HG03520 (cell line): ENCODE results near the gene CADPS2.

Experiments
- ATAC-seq: cut with Tn5 transposase; IDR thresholded peaks from one replicate; pipeline ENCODE4 v1.9.1; 2021; ENCODE audit warnings: mild to moderate bottlenecking, moderate library complexity; ENCODE audit not compliant: unreplicated experiment

Gene CADPS2

DNA sequence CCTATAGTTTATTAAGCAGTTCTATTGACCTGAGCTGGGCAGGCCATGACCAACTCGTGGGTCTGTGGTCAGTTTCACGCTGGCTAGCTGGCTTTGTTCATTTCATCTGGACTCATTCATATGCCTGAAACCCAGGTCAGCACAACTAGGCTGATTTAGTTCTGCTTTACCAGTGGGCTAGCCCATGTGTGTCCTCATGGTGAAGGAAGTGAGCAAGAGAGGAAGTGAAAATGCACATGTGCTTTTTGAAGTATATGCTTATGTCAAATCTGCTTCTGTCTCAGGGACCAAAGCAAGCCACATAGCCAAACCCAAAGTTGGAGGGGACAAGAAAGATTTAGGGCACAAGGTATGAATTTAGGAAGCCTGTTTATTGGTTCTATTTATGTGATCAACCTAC is 341.8 kb downstream of the CADPS2 start:
- peak; percentile 96 for ATAC-seq

DNA sequence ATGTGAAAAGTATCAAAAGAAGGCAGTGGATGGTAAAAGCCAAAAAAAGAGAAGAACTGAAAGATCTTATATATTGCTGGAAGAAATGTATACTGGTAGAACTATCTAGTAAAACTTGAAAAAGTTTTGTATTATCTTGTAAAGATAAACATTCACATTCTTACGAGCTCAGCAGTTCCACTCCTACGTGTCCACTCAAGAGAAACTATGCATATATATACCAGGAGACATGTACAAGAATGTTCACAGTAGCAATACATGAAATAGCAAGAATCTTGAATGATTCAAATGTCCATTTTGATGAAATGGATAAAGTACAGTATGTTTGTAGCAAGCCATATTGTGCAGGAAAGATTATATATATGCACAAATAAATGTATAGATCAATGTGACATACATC is 342.4 kb downstream of the CADPS2 start:
- ATAC-seq = no peak

DNA sequence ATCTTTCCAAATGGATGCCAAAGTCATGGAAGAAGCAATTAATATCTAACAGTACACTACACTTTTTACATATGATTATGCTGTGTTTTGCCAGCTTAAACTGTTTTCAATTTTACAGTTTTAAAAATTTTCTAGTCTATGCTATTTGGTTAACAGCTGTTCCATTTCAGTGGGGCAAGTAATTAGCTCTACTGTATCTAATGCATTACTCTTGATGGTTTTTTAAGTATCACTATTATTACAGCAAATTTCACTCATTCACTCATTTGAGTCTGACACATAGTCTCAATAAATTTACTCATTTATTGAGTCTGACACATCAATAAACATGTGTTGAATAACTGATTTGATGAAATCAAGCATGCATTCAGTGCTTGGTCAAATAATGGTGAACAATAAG is 343.1 kb downstream of the CADPS2 start:
- no peak for ATAC-seq

- ATAC-seq = no peak
Measured at GRCh38 chr7:122535086-122535485, 351.2 kb downstream of the CADPS2 start.

DNA sequence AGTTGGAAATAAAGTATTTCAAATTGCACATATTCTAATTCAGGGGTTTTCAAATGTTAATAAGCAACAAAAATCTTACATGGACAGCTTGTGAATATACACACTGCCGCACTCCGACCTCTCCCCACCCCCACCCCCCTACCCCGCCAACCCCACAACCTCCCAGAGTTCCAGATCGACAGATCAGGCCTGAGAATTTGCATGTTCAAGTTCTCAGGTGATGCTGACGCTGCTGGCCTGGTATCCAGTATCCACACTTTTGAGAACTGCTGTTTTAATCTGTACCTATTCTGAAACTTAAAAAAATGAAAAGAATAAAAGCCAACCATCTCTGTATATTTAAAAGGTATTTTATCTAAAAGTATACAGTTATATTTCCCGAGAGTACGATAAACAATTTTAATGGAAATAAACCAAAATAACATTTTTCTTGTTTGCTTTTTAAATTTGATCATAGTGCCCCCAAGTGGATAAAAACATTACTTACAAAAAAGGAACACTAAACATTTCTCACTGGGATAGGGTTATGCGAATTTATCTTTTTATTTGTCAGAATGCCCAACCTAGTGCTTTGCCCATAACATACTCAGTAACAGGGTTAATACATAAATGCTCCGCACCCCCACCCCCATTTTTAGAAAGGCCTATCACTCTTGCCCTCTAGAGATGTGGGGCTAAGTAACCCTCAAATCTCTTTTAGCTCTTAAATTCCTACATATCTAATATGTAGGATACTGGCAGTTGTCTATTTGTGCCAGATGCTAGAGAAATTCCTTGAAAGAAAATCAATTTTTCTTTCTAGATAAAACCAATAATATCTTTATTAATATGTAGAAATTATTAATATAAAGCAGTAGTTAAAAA is 353.6 kb downstream of the CADPS2 start:
- ATAC-seq = no peak

- no peak for ATAC-seq
Measured at GRCh38 chr7:122528879-122529481, 357.3 kb downstream of the CADPS2 start.

DNA sequence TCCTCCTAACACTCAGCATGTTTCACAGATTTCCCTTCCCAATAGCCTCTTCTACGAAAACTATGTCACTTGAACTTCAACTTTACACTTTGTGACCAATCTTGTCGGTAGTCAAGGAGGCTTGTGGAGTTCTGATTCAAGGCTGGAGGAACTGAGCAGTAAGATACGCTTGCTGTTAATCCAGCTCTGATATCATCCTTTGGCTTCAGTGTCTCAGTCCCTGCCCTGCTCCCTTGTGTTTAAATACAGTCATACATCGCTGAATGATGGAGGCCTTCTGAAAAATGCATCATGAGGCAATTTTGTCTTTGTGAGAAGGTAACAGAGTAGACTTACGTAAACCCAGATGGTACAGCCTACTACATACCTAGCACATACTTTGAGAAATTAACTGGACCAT is 360.9 kb downstream of the CADPS2 start:
- no peak for ATAC-seq

DNA sequence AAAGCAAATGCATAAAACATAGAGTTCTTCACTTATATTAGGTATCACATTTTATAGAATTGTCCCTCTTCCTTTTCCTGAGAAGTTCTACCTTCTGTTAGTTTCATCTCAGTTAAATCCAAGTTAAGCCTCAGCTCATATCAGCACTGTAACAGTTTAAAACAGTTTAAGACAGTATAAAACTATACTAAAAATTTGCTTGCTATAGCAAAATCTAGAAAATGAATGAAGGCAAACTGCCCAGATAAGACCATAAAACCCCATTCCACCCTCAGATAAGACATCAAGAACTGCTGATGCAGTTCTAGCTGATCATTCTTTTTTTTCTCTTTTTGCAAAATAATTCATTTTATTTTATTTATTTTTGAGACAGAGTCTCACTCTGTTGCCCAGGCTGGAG is 364.5 kb downstream of the CADPS2 start:
- ATAC-seq = no peak

DNA sequence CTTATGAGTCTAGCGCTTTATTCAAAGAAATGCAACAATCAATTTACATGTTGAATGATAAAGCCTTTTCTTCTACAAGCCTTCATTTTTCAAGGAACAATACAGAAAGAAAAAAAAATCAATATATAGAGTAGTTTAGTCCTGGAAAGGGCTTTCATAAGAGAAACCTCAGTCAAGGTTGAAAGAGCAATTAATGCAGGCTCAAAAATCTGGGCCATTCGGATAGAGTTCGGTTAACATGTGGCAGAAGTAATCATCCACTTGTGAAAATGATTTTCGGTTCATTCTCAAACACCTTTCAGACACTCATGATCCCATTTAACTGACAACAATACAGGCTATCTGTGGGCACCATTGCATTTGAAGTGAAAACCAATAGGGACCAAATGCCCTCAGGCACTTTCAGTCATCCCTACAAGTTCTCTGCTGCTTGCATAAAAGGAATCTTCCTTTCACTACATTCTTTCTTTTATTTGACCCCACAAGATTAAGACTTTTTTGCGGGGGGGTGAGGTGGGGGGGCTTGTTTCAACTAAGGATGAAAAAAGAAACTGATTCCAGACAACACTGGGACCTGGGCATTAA is 365.2 kb downstream of the CADPS2 start:
- no peak for ATAC-seq

DNA sequence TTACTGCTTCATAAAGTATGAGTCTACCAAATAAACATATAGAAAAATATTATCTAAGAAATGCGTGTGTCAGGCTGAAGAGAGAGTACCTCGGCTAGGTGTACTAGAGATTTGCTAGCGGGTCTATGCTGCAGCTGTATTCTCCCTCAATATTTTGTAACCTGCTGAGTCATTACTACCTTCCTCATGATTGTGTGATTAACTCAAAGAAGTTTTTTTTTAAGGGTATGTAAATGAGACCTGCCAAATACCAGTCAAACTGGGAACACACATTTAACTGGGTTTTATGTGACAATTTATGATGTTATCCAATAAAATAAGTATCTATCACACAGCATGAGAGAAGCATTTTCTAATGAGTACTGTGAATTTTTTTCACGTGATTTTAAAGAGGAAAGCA is 367.8 kb downstream of the CADPS2 start:
- ATAC-seq = no peak

GRCh38 chr7:122517576-122517975 is 368.7 kb downstream of the CADPS2 start:
- no peak for ATAC-seq

DNA sequence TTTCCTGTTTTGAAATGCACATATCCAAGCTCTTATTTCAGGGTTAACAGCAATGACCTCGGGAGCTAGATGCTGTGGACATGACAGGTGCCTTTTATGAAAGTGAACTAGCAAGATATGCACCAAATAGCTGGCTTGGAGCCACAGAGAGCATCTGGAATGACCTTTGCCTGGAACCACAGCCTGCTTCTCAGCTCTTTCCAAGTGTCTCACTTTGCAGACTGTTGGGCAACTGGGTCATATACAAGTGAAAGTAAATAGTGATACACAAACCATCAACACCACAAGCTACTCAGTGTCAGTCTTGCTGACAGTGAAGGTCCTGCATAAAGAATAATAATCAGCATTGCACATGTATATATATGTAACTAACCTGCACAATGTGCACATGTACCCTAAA is 370.9 kb downstream of the CADPS2 start:
- no peak for ATAC-seq

DNA sequence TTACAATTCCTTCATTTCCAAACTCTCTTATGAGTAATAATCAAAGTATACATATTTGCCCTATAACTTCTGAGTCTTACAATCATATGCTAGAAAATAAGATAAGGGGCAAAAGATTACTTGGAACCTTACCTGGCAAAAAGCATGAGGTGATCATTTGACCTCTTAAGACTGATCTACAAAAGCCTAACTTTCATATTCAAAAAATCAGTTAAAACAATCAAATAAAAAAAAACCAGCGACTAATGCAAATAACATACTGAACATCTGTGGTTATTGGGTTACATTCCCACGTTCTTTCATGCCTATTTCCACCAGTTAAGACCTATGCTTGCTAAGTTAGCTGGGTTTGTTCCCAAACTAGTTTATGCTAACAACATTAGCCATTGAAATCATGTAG is 375.0 kb downstream of the CADPS2 start:
- ATAC-seq = no peak

GRCh38 chr7:122507591-122507990 is 378.7 kb downstream of the CADPS2 start:
- ATAC-seq = no peak

DNA sequence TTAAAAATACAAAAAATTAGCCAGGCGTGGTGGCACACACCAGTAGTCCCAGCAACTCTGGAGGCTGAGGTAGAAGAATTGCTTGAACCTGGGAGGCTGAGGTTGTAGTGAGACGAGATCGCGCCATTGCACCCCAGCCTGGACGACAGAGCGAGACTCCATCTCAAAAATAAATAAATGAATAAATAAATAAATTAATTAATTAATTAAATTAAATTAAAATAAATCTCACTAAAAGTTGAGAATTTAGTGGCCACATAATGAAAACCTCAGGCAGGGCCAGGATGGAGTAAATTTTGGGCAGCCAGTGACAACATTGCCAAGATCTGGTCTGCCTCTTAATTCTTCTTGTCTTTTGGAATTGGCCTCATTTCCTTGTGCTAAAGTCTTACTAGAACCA is 394.3 kb downstream of the CADPS2 start:
- no peak for ATAC-seq

DNA sequence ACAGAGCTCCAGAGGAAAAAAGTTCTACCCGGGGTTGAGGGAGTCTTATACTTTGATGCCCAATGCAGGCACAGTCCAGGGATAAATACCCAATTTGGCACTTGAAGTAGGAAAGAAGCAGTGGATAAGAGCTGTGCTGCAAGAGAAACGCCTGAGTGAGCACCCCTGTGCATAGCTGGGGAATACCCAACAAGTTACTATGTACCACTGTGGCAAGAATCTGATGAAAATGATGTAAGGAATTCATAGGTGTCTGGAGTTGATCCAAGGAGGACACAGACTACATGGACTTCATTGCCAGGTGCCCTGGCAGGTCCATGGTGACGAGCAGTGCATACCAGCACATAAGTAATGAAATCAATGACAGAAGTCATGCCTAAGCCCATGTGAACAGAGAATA is 398.0 kb downstream of the CADPS2 start:
- ATAC-seq = no peak

- no peak for ATAC-seq
Measured at GRCh38 chr7:122487131-122487530, 399.1 kb downstream of the CADPS2 start.

- ATAC-seq = no peak
Measured at GRCh38 chr7:122485856-122486255, 400.4 kb downstream of the CADPS2 start.

DNA sequence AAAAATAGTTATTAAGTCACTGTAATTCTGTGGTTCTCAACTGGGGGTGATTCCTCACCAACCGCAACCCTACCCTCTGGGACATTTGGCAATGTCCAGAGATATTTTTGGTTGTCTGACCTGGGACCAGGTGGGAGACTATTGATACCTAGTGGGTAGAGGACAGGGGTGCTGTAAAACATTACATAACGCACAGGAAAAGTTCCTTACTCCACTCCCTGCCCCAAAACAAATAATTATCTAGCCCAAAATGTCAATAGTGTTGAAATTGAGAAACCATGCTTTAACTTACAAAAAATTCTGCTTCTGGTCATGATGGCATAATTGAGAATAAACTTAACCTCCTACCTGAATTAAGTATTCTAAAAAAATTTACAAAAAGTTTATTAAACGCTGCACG is 404.0 kb downstream of the CADPS2 start:
- no peak for ATAC-seq

- no peak for ATAC-seq
Measured at GRCh38 chr7:122470859-122471258, 415.4 kb downstream of the CADPS2 start.

GRCh38 chr7:122468945-122469344 is 417.3 kb downstream of the CADPS2 start:
- ATAC-seq = no peak
